Stimulated activated CD4-positive, alpha-beta T cell treated with anti-CD3 and anti-CD28 coated beads, Interleukin-1b, Interleukin-23, amount 100 ng/mL, for 4 hours (primary cell): ENCODE measurements around the gene TBC1D9B.

Experiments
- DNase-seq, 2 donors: peaks; one replicate each; pipeline ENCODE4 v3.0.0-alpha.2; 2020; ENCODE audit warnings: low read depth in 2 of 2

TBC1D9B gene

DNA sequence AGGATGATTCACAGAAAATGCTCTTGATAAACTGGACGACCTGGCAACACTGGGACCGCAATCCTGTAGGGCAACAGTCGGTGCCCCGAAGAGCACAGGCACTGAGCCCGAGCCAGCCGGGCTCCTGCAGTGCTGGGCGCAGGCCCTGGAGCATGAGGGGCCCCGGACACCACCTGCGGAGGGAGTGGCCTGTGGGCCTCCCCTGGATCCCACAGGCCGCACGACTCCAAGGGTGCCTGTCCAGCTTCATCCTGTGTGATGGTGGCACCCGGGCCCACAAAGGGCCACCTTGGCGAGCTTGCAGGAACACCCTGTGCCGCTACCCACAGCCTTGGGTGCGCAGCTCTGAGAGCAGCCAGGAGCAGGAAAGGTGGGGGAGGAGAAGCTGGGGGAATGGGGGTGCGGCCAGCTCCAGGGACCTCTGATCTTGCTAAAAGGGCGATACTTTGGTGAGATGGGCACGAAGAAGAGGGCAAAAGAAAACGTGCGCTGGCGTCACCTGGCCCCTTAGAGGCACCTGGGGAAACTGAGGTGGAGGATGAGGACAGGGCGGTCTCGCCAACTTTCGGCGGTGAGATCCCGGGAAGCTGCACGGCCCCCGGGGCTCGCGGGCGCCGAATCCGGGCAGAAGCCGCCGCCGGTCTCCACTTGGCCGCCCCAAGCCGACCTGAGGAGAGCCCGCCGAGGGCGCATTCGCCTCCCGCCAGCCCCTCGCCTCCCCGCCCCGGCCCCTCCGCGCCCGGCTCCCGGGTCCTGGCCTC lies 722 bp downstream of the TBC1D9B start:
- peak; percentile 6 to 16 for DNase-seq

DNA sequence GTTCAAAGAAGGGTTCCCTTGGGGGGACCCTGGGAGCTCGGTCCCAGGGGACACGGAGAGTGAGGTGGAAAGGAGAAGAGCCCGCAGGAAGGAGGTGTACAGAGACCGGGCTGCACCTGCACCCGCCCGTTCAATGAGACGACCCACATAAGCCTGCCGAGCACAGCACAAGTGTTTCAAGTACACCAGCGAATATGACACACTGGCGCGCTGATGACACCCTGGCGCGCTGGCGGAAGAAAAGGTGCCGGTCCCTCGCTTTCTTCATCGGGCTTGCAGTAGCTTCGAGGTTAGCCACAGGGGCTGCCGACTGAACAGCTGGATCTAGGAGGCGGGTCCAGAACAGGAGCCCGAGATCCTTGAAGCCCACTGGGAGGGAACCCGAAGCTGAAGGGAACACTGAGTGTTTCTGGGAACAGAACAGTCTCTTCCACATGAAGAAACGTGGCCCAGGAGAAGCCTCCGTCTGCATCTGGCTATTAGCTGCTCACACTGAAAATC lies 1.4 kb downstream of the TBC1D9B start:
- no peak for DNase-seq

- DNase-seq = no peak
Measured at GRCh38 chr5:179905161-179905560, 2.5 kb downstream of the TBC1D9B start.

- DNase-seq = no peak
Measured at GRCh38 chr5:179904463-179905160, 3.1 kb downstream of the TBC1D9B start.

DNA sequence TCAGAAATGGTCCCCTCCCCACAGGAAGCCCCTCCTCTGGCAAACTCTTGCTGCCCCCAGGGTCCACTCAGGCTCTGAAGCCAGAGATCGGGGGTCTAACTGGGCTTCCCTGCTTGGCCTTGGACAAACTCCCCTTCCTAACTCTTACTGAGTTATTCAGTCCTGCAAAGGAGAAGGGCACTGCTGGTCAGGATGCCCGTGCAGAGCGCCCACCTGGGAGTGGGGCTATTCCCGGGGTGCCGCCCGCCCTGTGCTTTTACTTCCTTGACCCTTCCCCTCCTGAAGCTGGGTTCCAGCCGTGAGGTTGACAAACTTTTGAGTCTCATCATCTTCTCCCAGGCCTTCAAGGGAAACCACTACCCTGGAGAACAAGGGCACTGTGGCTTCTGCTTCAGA lies 4.9 kb downstream of the TBC1D9B start:
- DNase-seq = no peak

DNA sequence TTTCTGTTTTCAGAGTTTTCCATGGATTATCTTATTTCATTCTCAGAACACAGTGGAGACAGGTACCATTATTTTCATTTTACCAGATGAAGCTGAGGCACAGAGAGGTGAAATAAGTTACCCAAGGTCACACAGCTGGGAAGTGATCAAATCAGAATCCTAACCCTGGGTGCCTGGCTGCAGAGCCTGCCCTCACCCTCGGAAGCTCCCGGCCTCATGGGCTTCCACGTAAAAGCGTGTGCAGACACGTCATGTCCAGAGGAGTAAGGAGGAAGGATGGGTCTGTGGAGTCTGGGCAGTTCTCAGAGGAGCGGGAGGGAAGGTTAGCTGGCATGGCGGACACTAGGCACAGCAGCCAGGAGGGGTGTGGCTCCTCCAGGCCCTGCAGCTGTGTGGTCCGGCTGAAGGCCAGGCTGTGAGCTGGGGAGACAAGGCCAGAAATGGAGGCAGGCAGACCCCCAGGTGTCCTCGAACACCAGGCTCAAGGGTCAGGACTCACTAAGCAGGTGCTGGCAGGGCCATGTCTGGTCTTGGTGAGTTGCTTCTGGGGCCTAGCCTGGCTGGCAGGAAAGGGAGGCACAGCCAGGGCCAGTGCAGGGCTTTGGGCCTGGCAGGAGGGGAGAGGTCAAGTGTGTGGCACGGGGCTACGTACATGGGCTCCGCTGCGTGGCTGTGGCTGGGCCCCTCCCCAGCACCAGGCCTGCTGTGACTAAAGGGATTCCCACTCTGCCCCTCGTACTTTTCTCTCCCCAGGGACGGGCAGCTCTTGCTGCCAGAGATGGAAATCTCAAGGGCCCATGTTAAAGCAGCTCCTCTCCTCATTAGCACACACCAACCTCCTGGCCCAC lies 5.6 kb downstream of the TBC1D9B start:
- no peak for DNase-seq

DNA sequence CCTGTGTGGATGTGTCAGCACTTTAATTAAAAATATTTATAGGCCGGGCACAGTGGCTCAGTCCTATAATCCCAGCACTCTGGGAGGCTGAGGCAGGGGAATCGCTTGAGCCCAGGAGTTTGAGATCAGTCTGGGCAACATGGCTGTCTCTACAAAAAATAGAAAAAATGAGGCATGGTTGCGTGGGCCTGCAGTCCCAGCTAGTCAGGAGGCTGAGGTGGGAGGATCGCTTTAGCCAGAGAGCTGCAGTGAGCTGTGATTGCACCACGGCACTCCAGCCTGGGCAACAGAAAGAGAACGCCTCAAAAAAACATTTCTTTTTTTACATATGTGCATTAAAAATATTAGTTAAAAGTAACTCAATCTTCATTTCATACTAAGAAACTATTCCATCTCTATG lies 6.2 kb downstream of the TBC1D9B start:
- no peak for DNase-seq

GRCh38 chr5:179900711-179901110 lies 7.0 kb downstream of the TBC1D9B start:
- no peak for DNase-seq

DNA sequence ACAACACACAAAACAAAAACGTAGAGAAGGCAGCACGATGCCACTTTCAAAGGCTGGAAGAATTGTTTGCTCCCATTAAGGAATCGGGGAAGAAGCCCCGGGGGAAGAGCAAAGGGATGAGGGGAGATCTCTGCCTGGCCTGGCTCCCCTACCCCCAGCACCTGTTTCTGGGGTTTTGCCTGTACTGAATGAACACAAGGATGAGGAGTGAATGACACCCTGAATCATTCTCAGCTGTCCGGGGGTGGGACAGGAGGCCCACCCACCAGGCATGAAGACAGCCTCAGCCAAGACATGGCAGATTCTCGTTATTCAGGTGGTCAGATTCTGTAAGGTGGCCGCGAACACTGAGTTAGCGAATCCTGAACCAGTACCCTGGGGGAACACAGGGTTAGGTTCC lies 7.5 kb downstream of the TBC1D9B start:
- no peak for DNase-seq

GRCh38 chr5:179895861-179896260 lies 11.8 kb downstream of the TBC1D9B start:
- no peak for DNase-seq

DNA sequence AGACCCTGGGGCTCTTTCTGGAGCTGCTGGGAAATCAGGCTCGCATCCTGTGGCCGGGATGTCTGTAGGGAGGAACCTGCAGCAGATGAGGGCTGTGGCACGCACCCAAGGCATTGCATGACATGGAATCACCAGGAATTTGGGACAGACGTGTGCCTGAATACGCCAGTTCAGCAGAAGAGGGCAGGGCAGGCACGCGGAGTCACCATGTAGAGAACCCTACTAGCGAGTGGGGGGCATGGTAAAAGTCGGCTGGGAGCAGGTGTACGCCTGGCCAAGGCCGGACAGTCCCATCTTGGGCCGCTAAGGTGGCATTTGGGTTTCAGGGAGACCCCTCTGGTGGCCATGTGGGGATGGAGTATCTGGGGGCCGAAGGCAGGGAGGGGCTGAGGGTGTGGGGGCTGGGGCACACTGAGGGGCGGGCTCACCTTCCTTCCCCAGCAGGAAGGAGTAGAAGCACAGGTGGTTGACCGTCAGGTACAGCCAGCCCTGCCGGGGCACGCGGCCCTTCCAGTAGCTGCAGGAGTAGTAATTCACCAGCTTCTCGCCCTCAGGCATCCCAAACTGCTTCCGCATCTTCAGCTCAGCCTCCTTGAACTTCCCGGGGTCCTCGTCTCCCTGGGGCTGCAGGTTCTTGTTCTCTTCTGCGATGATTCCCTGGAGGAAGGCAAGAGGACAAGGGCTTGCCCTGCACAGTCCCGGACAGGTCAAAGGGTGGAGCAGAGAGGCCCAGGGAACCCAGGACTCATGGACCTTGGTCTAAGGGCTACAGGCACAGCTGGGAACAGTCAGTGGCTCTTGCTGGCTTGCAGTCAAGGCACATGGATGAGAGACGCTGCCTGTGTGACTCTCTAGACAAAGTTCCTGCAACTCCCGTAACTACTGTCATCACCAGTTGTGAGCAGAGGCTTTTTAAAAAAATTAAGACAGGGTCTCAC lies 13.5 kb downstream of the TBC1D9B start:
- DNase-seq = no peak

DNA sequence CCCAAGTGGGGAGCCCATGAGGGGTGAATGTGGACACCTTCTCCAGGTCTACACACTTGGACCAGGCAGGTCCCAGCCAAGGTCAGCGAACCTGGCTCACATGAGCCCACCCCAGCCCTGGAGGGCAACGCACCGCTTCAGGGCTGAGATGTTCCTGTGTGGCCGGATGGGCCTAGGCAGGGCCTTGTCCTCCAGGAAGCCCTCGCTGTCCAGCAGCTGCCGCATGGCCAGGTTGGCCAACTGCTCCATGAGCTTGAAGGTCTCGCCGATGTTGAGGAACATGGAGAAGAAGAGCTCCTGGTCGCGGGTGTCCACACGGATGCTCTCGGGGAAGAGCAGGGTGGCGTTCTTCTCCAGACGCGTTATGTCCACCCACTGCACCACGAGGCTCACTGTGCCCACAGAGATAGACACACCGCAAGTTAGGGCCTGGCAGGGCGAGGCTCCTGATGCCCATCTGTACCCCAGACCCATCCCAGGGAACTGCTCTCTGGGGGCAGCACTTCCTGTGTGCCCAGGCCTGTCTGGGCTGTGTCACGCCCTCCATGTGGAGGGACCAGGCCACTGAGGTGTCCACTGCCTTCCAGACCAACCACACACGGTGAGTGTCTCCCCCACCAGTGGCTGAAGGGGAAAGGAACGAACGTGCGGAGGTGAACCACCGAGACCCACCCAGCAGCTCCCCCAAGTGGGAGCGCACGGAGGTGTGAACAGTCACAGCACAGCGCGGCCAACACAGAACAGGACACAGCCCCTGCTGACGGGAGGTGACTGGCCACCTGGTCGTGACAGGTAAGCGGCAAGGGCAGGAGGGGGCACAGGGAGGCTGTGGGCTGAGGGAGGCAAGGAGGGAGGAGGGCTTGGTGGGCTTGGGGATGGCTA lies 14.4 kb downstream of the TBC1D9B start:
- DNase-seq = no peak

- DNase-seq = no peak
Measured at GRCh38 chr5:179892255-179892654, 15.4 kb downstream of the TBC1D9B start.

DNA sequence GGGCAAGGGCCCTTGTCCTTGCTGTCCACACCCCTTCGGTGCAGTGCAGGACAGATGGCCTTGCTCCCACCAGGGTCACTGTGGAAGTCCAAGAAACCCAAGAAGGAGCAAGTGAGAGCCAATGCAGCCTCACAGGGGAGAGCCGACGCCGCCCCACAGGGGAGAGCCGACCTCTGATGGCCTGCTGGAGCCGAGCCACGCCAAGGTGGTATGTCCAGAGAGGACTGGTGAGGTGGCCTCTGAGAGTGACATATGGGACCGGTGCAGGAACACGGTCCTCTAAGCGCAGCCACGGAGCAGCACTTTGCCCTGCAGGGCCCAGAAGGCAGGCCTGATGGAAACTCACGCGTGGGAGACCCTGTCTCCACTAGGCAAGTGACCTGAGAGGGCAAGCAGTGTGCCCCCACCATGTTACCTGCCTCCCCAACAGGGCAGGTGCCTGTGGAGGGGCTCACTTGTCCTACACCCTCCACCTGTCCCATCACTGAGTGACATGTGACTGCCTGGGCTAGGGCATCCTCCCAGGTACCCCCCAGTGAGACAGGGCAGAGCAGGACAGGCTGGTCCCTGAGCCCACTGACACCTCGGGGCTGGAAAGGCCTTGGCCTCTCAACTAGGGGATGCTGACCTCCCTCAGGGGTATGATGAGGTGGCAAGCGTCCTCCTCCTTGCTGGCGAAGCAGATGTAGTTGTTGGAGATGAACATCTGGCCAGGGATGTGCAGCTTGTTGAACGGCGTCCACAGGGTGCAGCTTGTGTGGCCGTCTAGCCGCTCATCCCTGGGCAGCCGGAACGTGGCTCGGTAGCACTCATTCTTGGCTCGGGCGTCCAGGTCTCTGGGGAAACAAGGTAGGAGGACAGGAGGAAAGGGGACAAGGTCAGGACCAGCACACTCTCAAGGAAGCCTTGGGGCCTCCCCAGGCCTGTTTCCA lies 16.7 kb downstream of the TBC1D9B start:
- DNase-seq = no peak

GRCh38 chr5:179889885-179890284 lies 17.8 kb downstream of the TBC1D9B start:
- no peak for DNase-seq

- DNase-seq = no peak
Measured at GRCh38 chr5:179887802-179888201, 19.9 kb downstream of the TBC1D9B start.

GRCh38 chr5:179887095-179887494 lies 20.6 kb downstream of the TBC1D9B start:
- DNase-seq = no peak

DNA sequence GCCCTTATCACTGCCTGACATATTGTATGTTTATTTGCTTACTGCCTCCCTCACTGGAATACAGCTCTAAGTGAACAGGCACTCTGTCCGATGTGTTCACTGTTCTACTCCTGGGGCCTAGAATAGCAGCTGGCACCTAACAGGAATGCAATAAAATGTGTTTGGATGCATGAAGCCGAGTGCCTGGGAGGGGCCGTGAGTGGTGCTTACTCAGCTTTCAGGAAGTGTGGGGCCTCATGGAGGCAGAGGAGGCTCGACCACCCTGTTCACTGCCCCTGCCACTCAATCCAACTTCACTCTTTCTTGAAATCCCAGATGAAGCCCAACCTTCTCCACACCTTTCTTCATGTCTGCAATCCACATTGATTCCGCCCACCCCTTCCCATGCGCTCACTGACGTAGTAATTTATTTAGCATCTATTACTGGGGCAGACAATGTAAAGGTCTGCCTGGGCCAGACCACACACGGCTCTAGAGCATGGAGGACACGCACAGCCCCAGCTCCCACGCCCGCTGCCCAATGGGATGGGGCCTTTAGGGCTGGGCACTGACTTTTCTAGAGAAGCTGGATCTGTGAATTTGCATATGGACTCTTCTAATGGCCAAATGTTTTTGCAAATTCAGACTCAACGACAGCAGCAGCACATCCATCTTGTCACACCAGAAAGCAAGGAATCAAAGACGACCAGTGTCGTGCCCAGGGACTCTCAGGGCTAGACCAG lies 21.3 kb downstream of the TBC1D9B start:
- DNase-seq = no peak
